Peyer's patch (tissue), 4 donors: ENCODE data around the gene SUN5. TPM values are rescaled to one million over a fixed set of nuclear protein-coding genes. Genes with fewer than 3 reads are reported as not detected.
A peak's percentile ranks its signal among the peaks of the same experiment; 100 is the strongest.
"Not testable (repeated sequence)": the region's sequence is repeated elsewhere in the genome, so short reads cannot be mapped to it uniquely, and the experiment has no call there.

Experiments used
- DNase-seq, 3 donors: peaks; one replicate each; pipeline ENCODE4 v3.0.0-alpha.2; 2017 to 2019
- H3K27ac ChIP-seq, 4 donors: fragments of 200-600 bp; sonication (generic); one replicate each; pipeline ENCODE4 v1.5.1; 2016 to 2019
- H3K27me3 ChIP-seq, 2 donors: fragments of 200-600 bp; sonication (generic); one replicate each; pipeline ENCODE4 v1.5.1; 2019
- H3K36me3 ChIP-seq, 3 donors: fragments of 200-600 bp; sonication (generic); one replicate each; pipeline ENCODE4 v1.5.1; 2016 to 2019
- H3K4me1 ChIP-seq, 4 donors: fragments of 200-600 bp; sonication (generic); one replicate each; pipeline ENCODE4 v1.5.1; 2016 to 2019
- H3K4me3 ChIP-seq, 4 donors: fragments of 200-600 bp; sonication (generic); 1 replicate in 3 of 4; 2 replicates in 1 of 4; pipeline ENCODE4 v1.5.1; 2016 to 2019; ENCODE audit warnings: mild to moderate bottlenecking in 1 of 4
- H3K9me3 ChIP-seq, 4 donors: fragments of 200-600 bp; sonication (generic); one replicate each; pipeline ENCODE4 v1.5.1; 2016 to 2019; ENCODE audit warnings: mild to moderate bottlenecking in 1 of 4
- CTCF ChIP-seq, 6 experiments: fragments of 450-650 bp in 4 of 6; fragments of 200-600 bp in 2 of 6; sonication (generic) in 1 of 6; IDR thresholded peaks; one replicate each; pipeline ENCODE4 v1.5.1; 2017 to 2019; ENCODE audit warnings: antibody characterized with exemption in 6 of 6, mild to moderate bottlenecking in 3 of 6, moderate library complexity in 1 of 6
- POLR2A ChIP-seq, 2 donors: fragments of 450-650 bp; IDR thresholded peaks; one replicate each; pipeline ENCODE4 v1.5.1; 2017; ENCODE audit warnings: antibody characterized with exemption in 2 of 2, mild to moderate bottlenecking in 2 of 2, moderate library complexity in 2 of 2
- total RNA-seq, 4 donors: library from RNA; depleted of rRNA; stranded (reverse); fragments of >200 nt; gene quantifications; one replicate each; pipeline ENCODE4 v1.1.0, GENCODE V29; 2016

Gene SUN5
- total RNA-seq, 4 donors from 2014 or later, result not detected

GRCh38 chr20:32978009-32978335, 26.3 kb downstream of the SUN5 start:
- Histone ChIP-seq H3K27me3 (no peaks in the 10 kb centered on the region), H3K36me3 (no peaks in the 10 kb centered on the region), H3K9me3 (peaks cover 0 to 6% (median 0%) of the 10 kb centered on the region in 4 donors), H3K4me1 (peaks cover 0 to 2% (median under 1%) of the 10 kb centered on the region in 4 donors), H3K27ac (no peak overlapping the region), H3K4me3 (no peak overlapping the region)
- DNase-seq, result no peak
- TF ChIP-seq POLR2A (IDR thresholded peaks at IDR 0.05), result no peak
- TF ChIP-seq CTCF (IDR thresholded peaks at IDR 0.05), result no peak

DNA sequence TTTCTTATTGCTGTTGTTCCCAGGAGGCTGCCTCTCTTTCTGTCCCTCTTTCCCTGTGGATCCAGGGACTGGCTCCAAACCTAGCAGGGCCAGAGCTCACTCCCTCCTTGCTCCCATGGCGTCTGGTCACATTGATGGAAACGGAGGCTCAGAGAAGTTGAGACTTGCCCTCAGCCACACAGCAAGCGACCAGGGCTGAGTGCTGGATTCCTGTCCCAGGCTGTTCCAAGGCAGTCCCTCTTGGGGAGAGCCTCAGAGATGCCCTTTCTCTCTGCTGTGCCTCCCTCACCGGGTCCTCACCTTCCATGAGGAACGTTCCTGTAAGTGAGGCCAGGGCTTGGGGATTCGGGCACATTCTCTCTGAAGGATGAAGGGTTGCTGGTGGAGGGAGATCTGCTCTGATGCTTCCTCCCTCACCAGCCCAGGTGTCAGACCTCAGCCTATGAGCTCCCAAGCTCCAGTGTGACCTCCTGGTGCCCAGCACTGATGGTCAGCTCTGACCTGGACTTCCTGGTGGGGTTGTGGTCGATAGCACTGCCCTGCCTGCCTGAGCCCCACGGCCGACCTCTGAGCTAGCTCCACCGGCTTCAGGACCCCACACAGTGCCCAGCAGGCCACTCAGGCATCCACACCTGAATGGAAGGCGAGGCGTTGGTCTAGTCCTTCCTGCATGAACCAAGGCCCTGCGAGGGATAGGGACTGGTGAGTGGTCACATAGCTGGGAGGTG, 26.8 kb downstream of the SUN5 start:
- H3K27ac ChIP-seq, result no peak overlapping the region
- DNase-seq, result peak in 1 of 3 donors; percentile 44
- H3K9me3 ChIP-seq, result peaks cover 0 to 6% (median 0%) of the 10 kb centered on the region in 4 donors
- H3K27me3 ChIP-seq, result no peaks in the 10 kb centered on the region
- no peak overlapping the region for H3K4me3 ChIP-seq
- no peaks in the 10 kb centered on the region for H3K36me3 ChIP-seq
- H3K4me1 ChIP-seq, result peaks cover 0 to 7% (median 5%) of the 10 kb centered on the region in 4 donors
- no peak for TF ChIP-seq POLR2A (IDR thresholded peaks at IDR 0.05)
- TF ChIP-seq CTCF (IDR thresholded peaks at IDR 0.05), result no peak

DNA sequence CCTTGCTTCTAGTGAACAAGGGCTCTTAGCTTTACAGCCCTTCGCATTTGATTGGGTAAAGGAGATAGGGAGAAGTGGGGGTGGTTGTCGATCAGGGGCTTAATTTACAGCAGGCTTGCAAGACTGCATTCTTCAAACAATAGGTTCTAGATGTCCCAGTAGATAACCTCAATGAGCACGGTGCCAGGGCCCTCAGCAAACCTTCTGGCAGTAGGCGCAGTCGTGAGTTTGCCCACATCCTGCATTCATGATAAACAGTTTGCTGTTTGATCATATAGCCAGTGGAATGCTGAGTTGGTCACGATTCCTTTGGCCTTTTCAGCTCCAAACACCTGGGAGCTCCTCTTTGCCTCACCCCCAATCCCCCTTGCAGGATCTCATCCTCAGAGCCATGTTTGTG, 27.5 kb downstream of the SUN5 start:
- Histone ChIP-seq H3K27me3 (no peaks in the 10 kb centered on the region), H3K27ac (no peak overlapping the region), H3K36me3 (no peaks in the 10 kb centered on the region), H3K4me1 (peaks cover 0 to 10% (median 7%) of the 10 kb centered on the region in 4 donors), H3K9me3 (peaks cover 0 to 6% (median 0%) of the 10 kb centered on the region in 4 donors), H3K4me3 (no peak overlapping the region)
- TF ChIP-seq CTCF (IDR thresholded peaks at IDR 0.05) (no peak), POLR2A (IDR thresholded peaks at IDR 0.05) (no peak)
- DNase-seq, result peak in 1 of 3 donors; percentile 43

DNA sequence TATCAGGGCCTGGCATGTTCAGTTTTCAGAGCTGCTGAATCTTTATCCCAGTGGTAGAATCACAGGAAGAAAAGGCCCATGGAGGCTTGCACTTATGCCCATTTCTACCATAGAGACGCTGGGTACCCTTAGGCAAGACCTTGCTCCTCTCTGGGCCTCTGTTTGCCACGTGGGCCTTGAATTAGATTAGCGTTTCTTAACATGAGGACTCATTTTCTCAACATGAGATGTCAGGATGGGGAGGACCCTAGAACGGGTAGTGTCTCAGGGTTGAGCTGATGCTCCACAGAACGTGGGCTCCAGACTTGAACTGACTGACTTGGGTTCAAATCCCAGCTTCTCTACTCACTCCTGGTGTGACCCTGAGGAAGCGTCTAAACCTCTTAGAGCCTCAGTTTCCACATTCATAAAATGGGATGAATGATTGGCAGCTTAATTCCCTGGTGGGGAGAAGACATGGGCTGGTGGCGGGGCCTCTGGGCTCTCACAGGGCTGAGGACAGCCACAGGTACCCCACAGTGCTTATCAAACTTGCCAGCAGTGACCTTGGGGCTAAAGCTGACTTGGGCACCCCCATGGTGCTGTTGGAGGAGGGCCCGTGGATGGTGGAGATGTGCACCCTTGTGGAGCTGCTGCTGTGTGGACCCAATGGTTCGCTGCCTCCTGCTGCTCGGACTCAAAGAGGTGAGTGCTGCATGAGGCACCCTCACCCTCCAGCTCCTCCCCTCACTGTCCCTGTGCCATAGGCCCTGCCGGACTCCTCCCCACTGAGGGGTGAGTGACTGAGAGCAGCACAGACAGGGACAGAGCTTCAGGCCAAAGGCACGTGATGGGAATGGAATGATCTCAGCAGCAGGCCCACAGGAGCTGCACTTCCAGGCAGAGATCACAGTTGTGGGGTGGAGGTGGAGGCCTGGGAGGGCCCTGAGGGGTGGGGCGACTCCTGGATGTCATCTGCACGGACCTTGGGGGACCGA, 28.2 kb downstream of the SUN5 start:
- DNase-seq, result peak in 1 of 3 donors; percentile 35
- TF ChIP-seq CTCF (IDR thresholded peaks at IDR 0.05) (no peak), POLR2A (IDR thresholded peaks at IDR 0.05) (no peak)
- Histone ChIP-seq H3K27ac (no peak overlapping the region), H3K36me3 (no peaks in the 10 kb centered on the region), H3K9me3 (peaks cover 0 to 6% (median 0%) of the 10 kb centered on the region in 4 donors), H3K27me3 (no peaks in the 10 kb centered on the region), H3K4me3 (no peak overlapping the region), H3K4me1 (peaks cover 0 to 17% (median 12%) of the 10 kb centered on the region in 4 donors)

GRCh38 chr20:32975121-32975520, 29.1 kb downstream of the SUN5 start:
- not testable (repeated sequence) for H3K9me3 ChIP-seq, H3K27ac ChIP-seq, H3K27me3 ChIP-seq, DNase-seq, H3K36me3 ChIP-seq, H3K4me3 ChIP-seq
- H3K4me1 ChIP-seq, result peaks cover 0 to 26% (median 21%) of the 10 kb centered on the region in 4 donors

DNA sequence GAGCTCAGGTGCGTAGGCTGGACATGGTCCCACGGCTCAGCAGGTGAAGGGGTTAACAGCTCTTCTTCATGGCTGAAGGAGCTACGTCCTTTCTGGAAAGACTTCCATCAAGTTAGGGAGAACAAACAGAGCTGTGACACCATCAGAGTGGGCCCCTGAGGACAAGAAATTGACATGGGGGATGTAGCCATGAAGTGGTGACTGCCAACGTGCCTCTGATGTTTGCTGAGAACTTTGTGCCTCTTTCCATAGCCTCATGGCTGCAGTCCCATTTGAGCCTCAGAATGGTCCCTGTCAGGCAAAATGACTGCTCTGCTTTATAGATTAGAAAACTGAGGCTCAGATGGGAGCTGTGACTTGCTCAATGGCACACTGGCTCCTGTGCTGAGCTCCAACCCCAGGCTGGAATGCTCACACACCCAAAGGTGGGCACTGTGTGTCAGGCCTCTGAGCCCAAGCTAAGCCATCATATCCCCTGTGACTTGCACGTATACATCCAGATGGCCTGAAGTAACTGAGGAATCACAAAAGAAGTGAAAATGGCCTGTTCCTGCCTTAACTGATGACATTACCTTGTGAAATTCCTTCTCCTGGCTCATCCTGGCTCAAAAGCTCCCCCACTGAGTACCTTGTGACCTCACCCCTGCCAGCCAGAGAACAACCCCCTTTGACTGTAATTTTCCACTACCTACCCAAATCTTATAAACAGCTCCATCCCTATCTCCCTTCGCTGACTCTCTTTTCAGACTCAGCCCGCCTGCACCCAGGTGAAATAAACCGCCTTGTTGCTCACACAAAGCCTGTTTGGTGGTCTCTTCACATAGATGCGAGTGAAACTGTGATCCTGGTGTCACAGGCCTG, 29.8 kb downstream of the SUN5 start:
- not testable (repeated sequence) for H3K27ac ChIP-seq, H3K36me3 ChIP-seq, H3K9me3 ChIP-seq, H3K27me3 ChIP-seq, DNase-seq, H3K4me3 ChIP-seq
- peaks cover 0 to 30% (median 26%) of the 10 kb centered on the region in 4 donors for H3K4me1 ChIP-seq
